Naive thymus-derived CD4-positive, alpha-beta T cell (primary cell): ENCODE results near the gene SBSN. TPM values are rescaled to one million over a fixed set of nuclear protein-coding genes. Genes with fewer than 3 reads are reported as not detected.

ENCODE experiments used
- ATAC-seq: fragments of 150-1000 bp; cut with Tn5 transposase; 2 replicates; pipeline ENCODE4 v1.10.0; 2021; ENCODE audit warnings: mild to moderate bottlenecking, moderate library complexity
- CTCF ChIA-PET: fragments of 350-600 bp; sonication (Branson Sonifier 250); formaldehyde crosslinking; loops from one replicate; lab custom pipeline; 2021; ENCODE audit warnings: antibody characterized with exemption; lab: Charles Lee
- POLR2A ChIA-PET: fragments of 350-600 bp; sonication (Branson Sonifier 250); formaldehyde crosslinking; loops from one replicate; lab custom pipeline; 2021; ENCODE audit warnings: antibody characterized with exemption, inconsistent platforms; lab: Charles Lee
- DNase-seq, 9 donors: peaks; one replicate each; pipeline versions ENCODE4 v3.0.0 to v3.0.0-alpha.2; 2020 to 2022; ENCODE audit warnings: mixed read lengths in 1 of 9
- H3K27ac ChIP-seq: one replicate; pipeline ENCODE4 v1.7.0; 2013; ENCODE audit warnings: mild to moderate bottlenecking, low read depth, low read length, moderate library complexity
- H3K27me3 ChIP-seq, 2 donors: one replicate each; pipeline ENCODE4 v1.7.0; 2013; ENCODE audit warnings: low read length in 2 of 2, mild to moderate bottlenecking in 2 of 2, moderate library complexity in 2 of 2; ENCODE audit not compliant: control insufficient read depth in 2 of 2, insufficient read depth in 2 of 2
- H3K36me3 ChIP-seq, 3 experiments: 1 replicate in 2 of 3; 2 replicates in 1 of 3; pipeline ENCODE4 v1.7.0; 2013; ENCODE audit warnings: low read length in 3 of 3, mild to moderate bottlenecking in 3 of 3, moderate library complexity in 1 of 3; ENCODE audit not compliant: insufficient read depth in 3 of 3, control insufficient read depth in 2 of 3
- H3K4me1 ChIP-seq, 2 donors: one replicate each; pipeline ENCODE4 v1.7.0; 2013; ENCODE audit warnings: low read length in 2 of 2, mild to moderate bottlenecking in 2 of 2, moderate library complexity in 1 of 2; ENCODE audit not compliant: control insufficient read depth in 2 of 2, insufficient read depth in 2 of 2
- H3K4me3 ChIP-seq: 2 replicates; pipeline ENCODE4 v1.7.0; 2013; ENCODE audit warnings: mild to moderate bottlenecking, low read length
- H3K9me3 ChIP-seq, 3 experiments: 1 replicate in 2 of 3; 2 replicates in 1 of 3; pipeline ENCODE4 v1.7.0; 2013; ENCODE audit warnings: low read length in 3 of 3; ENCODE audit not compliant: control insufficient read depth in 2 of 3
- H3K27ac Mint-ChIP-seq, 9 donors: one replicate each; pipeline ENCODE4 v1.8.0; 2020 to 2022; ENCODE audit warnings: mixed read lengths in 9 of 9, mild to moderate bottlenecking in 8 of 9, moderate library complexity in 5 of 9, inconsistent platforms in 2 of 9
- H3K27me3 Mint-ChIP-seq, 5 donors: one replicate each; pipeline ENCODE4 v1.8.0; 2021 to 2022; ENCODE audit warnings: mixed read lengths in 5 of 5, mild to moderate bottlenecking in 1 of 5
- H3K36me3 Mint-ChIP-seq, 5 donors: one replicate each; pipeline ENCODE4 v1.8.0; 2020 to 2022; ENCODE audit warnings: mixed read lengths in 5 of 5, mild to moderate bottlenecking in 3 of 5, inconsistent platforms in 1 of 5
- H3K4me1 Mint-ChIP-seq, 7 donors: one replicate each; pipeline ENCODE4 v1.8.0; 2020 to 2022; ENCODE audit warnings: mixed read lengths in 7 of 7, mild to moderate bottlenecking in 3 of 7, inconsistent platforms in 1 of 7
- H3K4me3 Mint-ChIP-seq, 10 donors: one replicate each; pipeline ENCODE4 v1.8.0; 2020 to 2022; ENCODE audit warnings: mild to moderate bottlenecking in 10 of 10, mixed read lengths in 10 of 10, moderate library complexity in 6 of 10, inconsistent platforms in 2 of 10
- H3K9me3 Mint-ChIP-seq, 11 donors: one replicate each; pipeline ENCODE4 v1.8.0; 2020 to 2022; ENCODE audit warnings: mixed read lengths in 11 of 11, mild to moderate bottlenecking in 4 of 11, inconsistent platforms in 1 of 11, moderate library complexity in 1 of 11
- intact Hi-C, 2 donors: fragments of 100-400 bp; cut with micrococcal nuclease; formaldehyde crosslinking; loops; one replicate each; pipeline ENCODE4 v1.15.1; 2023
- polyA plus RNA-seq, 2 donors: library from polyadenylated mRNA; unstranded; fragments of 300-500 nt; fragmentation: Illumina TruSeq; gene quantifications; one replicate each; pipeline ENCODE4 v1.2.3, GENCODE V29; 2021
- total RNA-seq, 6 experiments: library from RNA in 5 of 6; stranded (reverse) in 5 of 6; gene quantifications; 1 replicate in 5 of 6; 2 replicates in 1 of 6; pipeline ENCODE4 v1.2.3 and lab custom pipeline; 2021 to 2026

The SBSN gene
- total and polyA plus RNA-seq, 7 experiments from 2014 or later, result not detected

- H3K27me3 Mint-ChIP-seq, result peaks cover 11 to 28% (median 25%) of the 10 kb centered on the region in 5 donors
- ChIA-PET CTCF (no interaction called here), POLR2A (no interaction called here)
- intact Hi-C loops, result no loop called here
- H3K4me3 ChIP-seq, result no peak overlapping the region
- ATAC-seq (no peak), DNase-seq (no peak)
- H3K9me3 Mint-ChIP-seq, result no peaks in the 10 kb centered on the region
- H3K4me3 Mint-ChIP-seq, result no peak overlapping the region
- H3K27ac ChIP-seq, result no peak overlapping the region
- H3K27me3 ChIP-seq, result no peaks in the 10 kb centered on the region
- no peaks in the 10 kb centered on the region for H3K4me1 ChIP-seq
- H3K27ac Mint-ChIP-seq, result no peak overlapping the region
- H3K4me1 Mint-ChIP-seq, result peaks cover 0 to 2% (median 0%) of the 10 kb centered on the region in 7 donors
- no peaks in the 10 kb centered on the region for H3K36me3 ChIP-seq
- no peaks in the 10 kb centered on the region for H3K36me3 Mint-ChIP-seq
- no peaks in the 10 kb centered on the region for H3K9me3 ChIP-seq
Observed at GRCh38 chr19:35524181-35524837, 3.8 kb downstream of the SBSN start.

- Mint-ChIP-seq H3K4me1 (peaks cover 0 to 2% (median 0%) of the 10 kb centered on the region in 7 donors), H3K27ac (no peak overlapping the region), H3K4me3 (no peak overlapping the region), H3K36me3 (no peaks in the 10 kb centered on the region), H3K9me3 (no peaks in the 10 kb centered on the region), H3K27me3 (peaks cover 5 to 18% (median 11%) of the 10 kb centered on the region in 5 donors)
- H3K4me3 ChIP-seq, result no peak overlapping the region
- no peaks in the 10 kb centered on the region for H3K36me3 ChIP-seq
- POLR2A ChIA-PET, result no interaction called here
- H3K27me3 ChIP-seq, result no peaks in the 10 kb centered on the region
- ATAC-seq (no peak), DNase-seq (no peak)
- H3K27ac ChIP-seq, result no peak overlapping the region
- intact Hi-C loops, result no loop called here
- no peaks in the 10 kb centered on the region for H3K4me1 ChIP-seq
- CTCF ChIA-PET, result no interaction called here
- H3K9me3 ChIP-seq, result no peaks in the 10 kb centered on the region
Observed at GRCh38 chr19:35522745-35523327, 5.3 kb downstream of the SBSN start.

- no peak overlapping the region for H3K4me3 Mint-ChIP-seq
- CTCF ChIA-PET, result interaction anchor here (0.6 to 1.4 kb wide), 2 partner anchors 11 to 17 kb away, joined by 6 to 7 read pairs; no protein-coding TSS in a partner anchor
- no peaks in the 10 kb centered on the region for H3K27me3 ChIP-seq
Observed at GRCh38 chr19:35521124-35521743, 6.9 kb downstream of the SBSN start.

GRCh38 chr19:35519291-35519690, 8.8 kb downstream of the SBSN start:
- no peaks in the 10 kb centered on the region for H3K36me3 ChIP-seq
- DNase-seq (no peak), ATAC-seq (no peak)
- Mint-ChIP-seq H3K27ac (no peak overlapping the region), H3K36me3 (no peaks in the 10 kb centered on the region), H3K9me3 (no peaks in the 10 kb centered on the region), H3K27me3 (peaks cover 0 to 15% (median 10%) of the 10 kb centered on the region in 5 donors), H3K4me3 (no peak overlapping the region), H3K4me1 (peaks cover 0 to 5% (median 0%) of the 10 kb centered on the region in 7 donors)
- no peaks in the 10 kb centered on the region for H3K27me3 ChIP-seq
- H3K4me3 ChIP-seq, result no peak overlapping the region
- no peaks in the 10 kb centered on the region for H3K9me3 ChIP-seq
- ChIA-PET CTCF (no interaction called here), POLR2A (no interaction called here)
- intact Hi-C loops, result no loop called here
- H3K27ac ChIP-seq, result no peak overlapping the region
- no peaks in the 10 kb centered on the region for H3K4me1 ChIP-seq

More at GRCh38 chr19:35521124-35521743, 6.9 kb downstream of the SBSN start:
- POLR2A ChIA-PET, result no interaction called here
- H3K4me3 ChIP-seq, result no peak overlapping the region
- no peak overlapping the region for H3K27ac ChIP-seq
- peaks cover 0 to 2% (median 0%) of the 10 kb centered on the region in 7 donors for H3K4me1 Mint-ChIP-seq
- intact Hi-C loops, result no loop called here
- no peaks in the 10 kb centered on the region for H3K36me3 ChIP-seq
- H3K27ac Mint-ChIP-seq, result no peak overlapping the region
- H3K9me3 ChIP-seq, result no peaks in the 10 kb centered on the region
- ATAC-seq, result no peak
- no peak for DNase-seq
- H3K36me3 Mint-ChIP-seq, result no peaks in the 10 kb centered on the region
- H3K9me3 Mint-ChIP-seq, result no peaks in the 10 kb centered on the region
- peaks cover 0 to 13% (median 7%) of the 10 kb centered on the region in 5 donors for H3K27me3 Mint-ChIP-seq
- H3K4me1 ChIP-seq, result no peaks in the 10 kb centered on the region

- ATAC-seq (no peak), DNase-seq (no peak)
- Mint-ChIP-seq H3K36me3 (no peaks in the 10 kb centered on the region), H3K4me3 (no peak overlapping the region), H3K27me3 (peaks cover 0 to 17% (median 12%) of the 10 kb centered on the region in 5 donors), H3K27ac (no peak overlapping the region), H3K4me1 (peaks cover 0 to 5% (median 0%) of the 10 kb centered on the region in 7 donors), H3K9me3 (no peaks in the 10 kb centered on the region)
- H3K27ac ChIP-seq, result no peak overlapping the region
- ChIA-PET POLR2A (no interaction called here), CTCF (interaction anchor here (0.8 kb wide), 1 partner anchor 20 kb away, joined by 3 read pairs; no protein-coding TSS in a partner anchor)
- no peaks in the 10 kb centered on the region for H3K4me1 ChIP-seq
- no peaks in the 10 kb centered on the region for H3K27me3 ChIP-seq
- H3K36me3 ChIP-seq, result no peaks in the 10 kb centered on the region
- H3K4me3 ChIP-seq, result no peak overlapping the region
- intact Hi-C loops, result no loop called here
- no peaks in the 10 kb centered on the region for H3K9me3 ChIP-seq
Observed at GRCh38 chr19:35518313-35518712, 9.8 kb downstream of the SBSN start.

- intact Hi-C loops, result no loop called here
- POLR2A ChIA-PET, result no interaction called here
Observed at GRCh38 chr19:35517342-35517741, 10.8 kb downstream of the SBSN start.

More at GRCh38 chr19:35517342-35517741, 10.8 kb downstream of the SBSN start:
- H3K4me1 Mint-ChIP-seq, result peaks cover 0 to 5% (median 0%) of the 10 kb centered on the region in 7 donors
- Histone ChIP-seq H3K4me3 (no peak overlapping the region), H3K36me3 (no peaks in the 10 kb centered on the region), H3K27ac (no peak overlapping the region), H3K9me3 (no peaks in the 10 kb centered on the region), H3K27me3 (no peaks in the 10 kb centered on the region), H3K4me1 (no peaks in the 10 kb centered on the region)
- H3K36me3 Mint-ChIP-seq, result no peaks in the 10 kb centered on the region
- DNase-seq (no peak), ATAC-seq (no peak)
- H3K27ac Mint-ChIP-seq, result no peak overlapping the region
- peaks cover 0 to 25% (median 19%) of the 10 kb centered on the region in 5 donors for H3K27me3 Mint-ChIP-seq
- CTCF ChIA-PET, result no interaction called here
- no peak overlapping the region for H3K4me3 Mint-ChIP-seq
- no peaks in the 10 kb centered on the region for H3K9me3 Mint-ChIP-seq
